Endodermal cell (in vitro differentiated cells): Measurements from ENCODE around the gene NCAM1. TPM values are rescaled to one million over a fixed set of nuclear protein-coding genes. Genes with fewer than 3 reads are reported as not detected.

Source experiments
- DNase-seq: peaks from one replicate; pipeline ENCODE4 v3.0.0-alpha.2; 2017
- H3K27ac ChIP-seq: 2 replicates; pipeline ENCODE4 v1.5.1; 2013; ENCODE audit warnings: mild to moderate bottlenecking, low read depth, low read length, moderate library complexity
- H3K27me3 ChIP-seq: 2 replicates; pipeline ENCODE4 v1.6.1; 2013; ENCODE audit warnings: mild to moderate bottlenecking, low read length, moderate library complexity; ENCODE audit not compliant: insufficient read depth, control insufficient read depth, poor library complexity, severe bottlenecking
- H3K36me3 ChIP-seq: 2 replicates; pipeline ENCODE4 v1.7.0; 2013; ENCODE audit warnings: mild to moderate bottlenecking, low read length, moderate library complexity; ENCODE audit not compliant: control insufficient read depth, insufficient read depth
- H3K4me1 ChIP-seq: one replicate; pipeline ENCODE4 v1.7.0; 2013; ENCODE audit warnings: low read length; ENCODE audit not compliant: control insufficient read depth, insufficient read depth
- H3K4me3 ChIP-seq: 2 replicates; pipeline ENCODE4 v1.5.1; 2013; ENCODE audit warnings: mild to moderate bottlenecking, low read length, moderate library complexity
- H3K9ac ChIP-seq: 2 replicates; pipeline ENCODE4 v1.6.1; 2013; ENCODE audit warnings: mild to moderate bottlenecking, low read length, moderate library complexity; ENCODE audit not compliant: poor library complexity, severe bottlenecking; ENCODE audit errors: extremely low read depth
- H3K9me3 ChIP-seq: 2 replicates; pipeline ENCODE4 v1.6.1; 2013; ENCODE audit warnings: mild to moderate bottlenecking, low read length, moderate library complexity; ENCODE audit not compliant: control insufficient read depth
- H3K27ac Mint-ChIP-seq: 2 replicates; pipeline ENCODE4 v1.8.0; 2020; ENCODE audit warnings: mixed read lengths
- H3K27me3 Mint-ChIP-seq: 2 replicates; pipeline ENCODE4 v1.8.0; 2021; ENCODE audit warnings: mild to moderate bottlenecking, mixed read lengths; ENCODE audit not compliant: insufficient read depth
- H3K36me3 Mint-ChIP-seq: 2 replicates; pipeline ENCODE4 v1.8.0; 2020; ENCODE audit warnings: low read depth, mixed read lengths
- H3K4me1 Mint-ChIP-seq: 2 replicates; pipeline ENCODE4 v1.8.0; 2020; ENCODE audit warnings: mixed read lengths
- H3K4me3 Mint-ChIP-seq: 2 replicates; pipeline ENCODE4 v1.8.0; 2020; ENCODE audit warnings: mild to moderate bottlenecking, moderate library complexity, mixed read lengths
- H3K9me3 Mint-ChIP-seq: 2 replicates; pipeline ENCODE4 v1.8.0; 2020; ENCODE audit warnings: mild to moderate bottlenecking, mixed read lengths
- CTCF ChIP-seq: fragments of 200-600 bp; sonication (generic); conservative IDR thresholded peaks from 2 replicates; pipeline ENCODE4 v1.5.0; 2021; ENCODE audit warnings: antibody characterized with exemption, mild to moderate bottlenecking
- WGBS, 2 experiments: methylation state at CpG; one replicate each; pipeline versions ENCODE4 v1.1.5 to v1.1.7; 2013; ENCODE audit warnings: missing lambda C conversion rate in 2 of 2, mixed read lengths in 1 of 2; ENCODE audit not compliant: insufficient coverage in 1 of 2, insufficient read length in 1 of 2; 5-methylcytosine and 5-hydroxymethylcytosine counted together
- total RNA-seq, 2 donors: library from RNA; stranded (reverse); fragmentation: NEBNext Ultra II Directional in 1 of 2; extraction: Animal tissue kit (Norgen Biotek cat#: 25700) in 1 of 2; gene quantifications; 2 replicates in 1 of 2; 3 replicates in 1 of 2; pipeline ENCODE4 v1.2.1, GENCODE V29; 2021

The NCAM1 gene
- total RNA-seq, 2 donors from 2014 or later = 1.6 to 2.9 TPM

GRCh38 chr11:113270080-113270479 is 308.9 kb downstream of the NCAM1 start:
- Histone ChIP-seq H3K9ac (no peak overlapping the region), H3K36me3 (no peaks in the 10 kb centered on the region), H3K27ac (no peak overlapping the region), H3K4me3 (no peak overlapping the region), H3K9me3 (no peaks in the 10 kb centered on the region), H3K4me1 (peaks cover 11% of the 10 kb centered on the region), H3K27me3 (no peaks in the 10 kb centered on the region)
- Mint-ChIP-seq H3K36me3 (no peaks in the 10 kb centered on the region), H3K9me3 (no peaks in the 10 kb centered on the region), H3K4me3 (no peak overlapping the region), H3K27me3 (peaks cover 17% of the 10 kb centered on the region), H3K27ac (no peak overlapping the region), H3K4me1 (peaks cover 24% of the 10 kb centered on the region)
- 95 to 96% methylated on average over 11 to 13 of the region's 13 CpGs for WGBS, 2 experiments
- DNase-seq = no peak
- TF ChIP-seq CTCF = no peak

GRCh38 chr11:113271551-113272245 is 310.5 kb downstream of the NCAM1 start:
- Mint-ChIP-seq H3K4me3 (no peak overlapping the region), H3K9me3 (no peaks in the 10 kb centered on the region), H3K4me1 (peaks cover 20% of the 10 kb centered on the region), H3K27ac (no peak overlapping the region), H3K27me3 (peaks cover 17% of the 10 kb centered on the region), H3K36me3 (no peaks in the 10 kb centered on the region)
- Histone ChIP-seq H3K27me3 (no peaks in the 10 kb centered on the region), H3K9ac (no peak overlapping the region), H3K36me3 (no peaks in the 10 kb centered on the region), H3K27ac (no peak overlapping the region), H3K4me3 (no peak overlapping the region), H3K4me1 (peaks cover 11% of the 10 kb centered on the region), H3K9me3 (no peaks in the 10 kb centered on the region)
- 95 to 98% methylated on average over 6 to 13 of the region's 14 CpGs for WGBS, 2 experiments
- no peak for TF ChIP-seq CTCF
- DNase-seq = no peak

GRCh38 chr11:113272281-113272680 is 311.1 kb downstream of the NCAM1 start:
- Mint-ChIP-seq H3K36me3 (no peaks in the 10 kb centered on the region), H3K4me1 (peaks cover 16% of the 10 kb centered on the region), H3K27ac (no peak overlapping the region), H3K27me3 (peaks cover 17% of the 10 kb centered on the region), H3K4me3 (no peak overlapping the region), H3K9me3 (no peaks in the 10 kb centered on the region)
- no peaks in the 10 kb centered on the region for H3K27me3 ChIP-seq
- no peak for TF ChIP-seq CTCF
- no peak overlapping the region for H3K27ac ChIP-seq
- H3K9ac ChIP-seq = no peak overlapping the region
- WGBS, 2 experiments = 50 to 69% methylated on average over 2 to 5 of the region's 5 CpGs
- no peaks in the 10 kb centered on the region for H3K36me3 ChIP-seq
- no peak for DNase-seq
- H3K4me3 ChIP-seq = no peak overlapping the region
- no peaks in the 10 kb centered on the region for H3K9me3 ChIP-seq
- H3K4me1 ChIP-seq = peaks cover 11% of the 10 kb centered on the region
